A549 (cell line): ENCODE measurements around the gene OCA2. TPM values are rescaled to one million over a fixed set of nuclear protein-coding genes. Genes with fewer than 3 reads are reported as not detected.

Source experiments
- ATAC-seq, 2 experiments: fragments of 200-7000 bp in 1 of 2; fragments of >200 bp in 1 of 2; cut with Nextera tagmentation in 1 of 2; cut with Tn5 transposase in 1 of 2; 3 replicates each; pipeline versions ENCODE4 v1.8.0 to v1.9.1; 2018 to 2020; ENCODE audit warnings: mild to moderate bottlenecking in 1 of 2, moderate library complexity in 1 of 2
- CTCF ChIA-PET: fragments of 300-600 bp; sonication (Branson Sonifier 250); formaldehyde crosslinking; extraction: SDS; loops from one replicate; lab custom pipeline; 2021; ENCODE audit warnings: antibody characterized with exemption, inconsistent platforms; lab: Yijun Ruan, JAX
- POLR2A ChIA-PET: fragments of 350-600 bp; formaldehyde crosslinking; extraction: SDS; loops from one replicate; lab custom pipeline; 2021; ENCODE audit warnings: antibody characterized with exemption, inconsistent platforms; lab: Yijun Ruan, JAX
- DNase-seq, 2 experiments: peaks; one replicate each; pipeline versions ENCODE4 v3.0.0 to v3.0.0-alpha.2; 2011 to 2016; ENCODE audit warnings: low read depth in 1 of 2, low spot score in 1 of 2
- FAIRE-seq: peaks from 2 replicates; lab custom pipeline; 2011; peaks lifted over from hg19 to GRCh38; lab: Jason Lieb, UNC
- H3K27ac ChIP-seq, 2 experiments: fragments of >200 bp; sonication (Bioruptor Twin); formaldehyde crosslinking; 3 replicates each; pipeline ENCODE4 v1.5.1; 2016 to 2017
- H3K4me1 ChIP-seq: fragments of >200 bp; sonication (Bioruptor Twin); formaldehyde crosslinking; 3 replicates; pipeline ENCODE4 v1.6.1; 2016
- H3K4me2 ChIP-seq: fragments of >200 bp; sonication (Bioruptor Twin); formaldehyde crosslinking; 3 replicates; pipeline ENCODE4 v1.6.1; 2016
- H3K4me3 ChIP-seq: fragments of >200 bp; sonication (Bioruptor Twin); formaldehyde crosslinking; 3 replicates; pipeline ENCODE4 v1.5.1; 2016
- H3K9me3 ChIP-seq: fragments of >200 bp; sonication (Bioruptor Twin); formaldehyde crosslinking; 3 replicates; pipeline ENCODE4 v1.6.1; 2016
- CHD2 ChIP-seq: fragments of 150-350 bp; IDR thresholded peaks from 2 replicates; pipeline ENCODE4 v1.6.1; 2014; ENCODE audit warnings: low read length; ENCODE audit not compliant: partially characterized antibody
- EHF ChIP-seq: fragments of 250-450 bp; sonication (Bioruptor Pico); IDR thresholded peaks from 2 replicates; pipeline ENCODE4 v1.5.0; 2020; ENCODE audit warnings: mild to moderate bottlenecking
- EP300 ChIP-seq, 2 experiments: fragments of >200 bp; sonication (Bioruptor Twin); formaldehyde crosslinking; IDR thresholded peaks; 2 replicates in 1 of 2; 3 replicates in 1 of 2; pipeline ENCODE4 v1.6.1; 2016 to 2017
- FOSB ChIP-seq: fragments of 250-450 bp; sonication (Bioruptor Pico); IDR thresholded peaks from 2 replicates; pipeline ENCODE4 v1.5.0; 2020; ENCODE audit warnings: mild to moderate bottlenecking, moderate library complexity
- FOSL2 ChIP-seq, 2 experiments: fragments of 450-650 bp in 1 of 2; fragments of >200 bp in 1 of 2; sonication (Bioruptor Twin) in 1 of 2; formaldehyde crosslinking; IDR thresholded peaks; 2 replicates each; pipeline versions ENCODE4 v1.5.0 to v1.6.1; 2016 to 2020; ENCODE audit warnings: mild to moderate bottlenecking in 1 of 2, moderate library complexity in 1 of 2
- FOXS1 ChIP-seq: fragments of 250-450 bp; sonication (Bioruptor Pico); IDR thresholded peaks from 2 replicates; pipeline ENCODE4 v1.5.0; 2020; ENCODE audit warnings: mild to moderate bottlenecking, moderate library complexity
- HDAC2 ChIP-seq: fragments of 200-600 bp; sonication (generic); IDR thresholded peaks from 2 replicates; pipeline ENCODE4 v1.6.1; 2016
- HEYL ChIP-seq: fragments of 250-450 bp; sonication (Bioruptor Pico); IDR thresholded peaks from 2 replicates; pipeline ENCODE4 v1.8.0; 2021; ENCODE audit warnings: mild to moderate bottlenecking, moderate library complexity
- HOXA7 ChIP-seq: fragments of 250-450 bp; sonication (Bioruptor Pico); IDR thresholded peaks from 2 replicates; pipeline ENCODE4 v1.5.0; 2020; ENCODE audit warnings: mild to moderate bottlenecking, moderate library complexity
- HOXB13 ChIP-seq: fragments of 250-450 bp; sonication (Bioruptor Pico); IDR thresholded peaks from 2 replicates; pipeline ENCODE4 v1.5.0; 2020; ENCODE audit warnings: low read depth, mild to moderate bottlenecking, moderate library complexity
- HOXB5 ChIP-seq: fragments of 250-450 bp; sonication (Bioruptor Pico); IDR thresholded peaks from 2 replicates; pipeline ENCODE4 v1.5.0; 2020; ENCODE audit warnings: mild to moderate bottlenecking, moderate library complexity
- MAFK ChIP-seq: fragments of 450-650 bp; IDR thresholded peaks from 2 replicates; pipeline ENCODE4 v1.6.1; 2014; ENCODE audit not compliant: partially characterized antibody
- PHF8 ChIP-seq: fragments of 200-600 bp; sonication (generic); IDR thresholded peaks from 2 replicates; pipeline ENCODE4 v1.6.1; 2016; ENCODE audit warnings: low read depth, mild to moderate bottlenecking, antibody characterized with exemption, moderate library complexity, borderline replicate concordance
- POLR2A ChIP-seq: IDR thresholded peaks from 2 replicates; pipeline ENCODE4 v1.6.1; 2012; ENCODE audit warnings: mild to moderate bottlenecking, low read length
- RCOR1 ChIP-seq: fragments of 150-350 bp; IDR thresholded peaks from 2 replicates; pipeline ENCODE4 v1.6.1; 2014; ENCODE audit warnings: antibody characterized with exemption, low read length, low read depth
- RFX5 ChIP-seq: fragments of 450-650 bp; IDR thresholded peaks from 2 replicates; pipeline ENCODE4 v1.7.1; 2014; ENCODE audit warnings: antibody characterized with exemption, mild to moderate bottlenecking, moderate library complexity
- SREBF2 ChIP-seq: fragments of 450-650 bp; IDR thresholded peaks from 2 replicates; pipeline ENCODE4 v1.6.1; 2014; ENCODE audit warnings: mild to moderate bottlenecking, moderate library complexity
- TFCP2L1 ChIP-seq: fragments of 250-450 bp; sonication (Bioruptor Pico); IDR thresholded peaks from 2 replicates; pipeline ENCODE4 v1.5.0; 2021; ENCODE audit warnings: mild to moderate bottlenecking
- ZC3H11A ChIP-seq: fragments of 450-650 bp; IDR thresholded peaks from 2 replicates; pipeline ENCODE4 v1.6.1; 2014; ENCODE audit warnings: antibody characterized with exemption, mild to moderate bottlenecking
- ZNF302 ChIP-seq: fragments of 250-450 bp; sonication (Bioruptor Pico); IDR thresholded peaks from 2 replicates; pipeline ENCODE4 v1.9.0; 2021; ENCODE audit warnings: inconsistent platforms, mild to moderate bottlenecking, moderate library complexity
- WGBS: methylation state at CpG from one replicate; pipeline ENCODE4 v1.1.6; 2017; ENCODE audit errors: missing lambda C conversion rate; 5-methylcytosine and 5-hydroxymethylcytosine counted together
- polyA plus RNA-seq, 4 experiments: library from polyadenylated mRNA; depleted of rRNA in 3 of 4; stranded (reverse); fragments of >200 nt; fragmentation: RNase III in 1 of 4; extraction: RNeasy Plus Mini Kit Qiagen cat#74134 plus additional on column Dnase treatment in 1 of 4; gene quantifications; 2 replicates in 3 of 4; 3 replicates in 1 of 4; pipeline ENCODE4 v1.2.3, GENCODE V29; 2011 to 2017
- TF ChIP-seq, protein P1 (sequence below): IDR thresholded peaks from 2 replicates; pipeline ENCODE4 v1.6.1; 2012
- TF ChIP-seq, protein P2 (sequence below): fragments of 450-650 bp; IDR thresholded peaks from 2 replicates; pipeline ENCODE4 v1.6.1; 2014; ENCODE audit warnings: antibody characterized with exemption
- TF ChIP-seq, protein P3 (sequence below): fragments of >200 bp; sonication (Bioruptor Twin); formaldehyde crosslinking; IDR thresholded peaks from 2 replicates; pipeline ENCODE4 v1.6.1; 2016
- TF ChIP-seq, protein P4 (sequence below): fragments of 200-600 bp; sonication (generic); IDR thresholded peaks from 2 replicates; pipeline ENCODE4 v1.6.1; 2016; ENCODE audit warnings: antibody characterized with exemption, mild to moderate bottlenecking, moderate library complexity
- TF ChIP-seq, protein P5 (sequence below): IDR thresholded peaks from 2 replicates; pipeline ENCODE4 v1.6.1; 2012

OCA2 gene
- polyA plus RNA-seq, 2 of the 4 experiments (the other 2 are of a cell fraction): 0.17 to 0.25 TPM

DNA sequence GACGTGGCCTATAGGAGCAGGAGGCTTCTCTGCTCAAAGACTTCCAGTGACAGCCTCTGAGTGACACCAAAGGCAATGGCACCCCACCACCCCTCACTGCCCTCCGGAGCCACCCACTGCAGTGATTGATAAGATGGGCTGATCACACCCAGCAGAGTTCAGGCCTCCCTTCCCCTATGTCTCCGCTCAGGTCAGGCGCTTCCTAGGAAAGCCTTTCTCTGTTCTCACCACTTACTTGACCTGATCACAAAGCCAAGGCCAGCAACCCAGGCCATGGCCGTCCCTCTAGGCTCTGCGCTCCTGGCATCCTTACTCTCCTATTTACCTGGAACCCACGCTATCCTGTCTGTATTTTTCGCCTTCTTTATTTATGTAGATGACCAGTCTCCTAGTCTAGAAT lies 282.3 kb downstream of the OCA2 start:
- DNase-seq: no peak
- no peak overlapping the region for H3K4me3 ChIP-seq
- WGBS: 38% methylated on average over 8 of the region's 8 CpGs
- FAIRE-seq: no peak
- TF ChIP-seq ZC3H11A (no peak), ZNF302 (no peak), FOSB (CRISPR knock-in tag) (no peak), MAFK (no peak), FOSL2 (IDR thresholded peaks at IDR 0.05) (no peak), FOSL2 (CRISPR knock-in tag; IDR thresholded peaks at IDR 0.05) (no peak), RCOR1 (no peak), HOXB5 (CRISPR knock-in tag) (no peak), SREBF2 (no peak), EP300 (IDR thresholded peaks at IDR 0.05) (no peak), TFCP2L1 (CRISPR knock-in tag) (no peak), FOXS1 (CRISPR knock-in tag) (no peak), HDAC2 (no peak), HOXA7 (CRISPR knock-in tag) (no peak), RFX5 (no peak), CHD2 (no peak), EHF (CRISPR knock-in tag) (no peak), PHF8 (no peak)
- TF ChIP-seq, protein P1, sequence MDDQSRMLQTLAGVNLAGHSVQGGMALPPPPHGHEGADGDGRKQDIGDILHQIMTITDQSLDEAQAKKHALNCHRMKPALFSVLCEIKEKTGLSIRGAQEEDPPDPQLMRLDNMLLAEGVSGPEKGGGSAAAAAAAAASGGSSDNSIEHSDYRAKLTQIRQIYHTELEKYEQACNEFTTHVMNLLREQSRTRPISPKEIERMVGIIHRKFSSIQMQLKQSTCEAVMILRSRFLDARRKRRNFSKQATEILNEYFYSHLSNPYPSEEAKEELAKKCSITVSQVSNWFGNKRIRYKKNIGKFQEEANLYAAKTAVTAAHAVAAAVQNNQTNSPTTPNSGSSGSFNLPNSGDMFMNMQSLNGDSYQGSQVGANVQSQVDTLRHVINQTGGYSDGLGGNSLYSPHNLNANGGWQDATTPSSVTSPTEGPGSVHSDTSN: no peak
- TF ChIP-seq, protein P2, sequence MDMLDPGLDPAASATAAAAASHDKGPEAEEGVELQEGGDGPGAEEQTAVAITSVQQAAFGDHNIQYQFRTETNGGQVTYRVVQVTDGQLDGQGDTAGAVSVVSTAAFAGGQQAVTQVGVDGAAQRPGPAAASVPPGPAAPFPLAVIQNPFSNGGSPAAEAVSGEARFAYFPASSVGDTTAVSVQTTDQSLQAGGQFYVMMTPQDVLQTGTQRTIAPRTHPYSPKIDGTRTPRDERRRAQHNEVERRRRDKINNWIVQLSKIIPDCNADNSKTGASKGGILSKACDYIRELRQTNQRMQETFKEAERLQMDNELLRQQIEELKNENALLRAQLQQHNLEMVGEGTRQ: no peak
- TF ChIP-seq, protein P3, sequence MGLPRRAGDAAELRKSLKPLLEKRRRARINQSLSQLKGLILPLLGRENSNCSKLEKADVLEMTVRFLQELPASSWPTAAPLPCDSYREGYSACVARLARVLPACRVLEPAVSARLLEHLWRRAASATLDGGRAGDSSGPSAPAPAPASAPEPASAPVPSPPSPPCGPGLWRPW: no peak
- TF ChIP-seq, all 56 proteins: peak for 0
- POLR2A ChIA-PET: no interaction called here
- H3K9me3 ChIP-seq: peaks cover 14% of the 10 kb centered on the region; the same call in 2 of the 3 replicates
- no peak overlapping the region for H3K4me2 ChIP-seq
- no peak overlapping the region for H3K27ac ChIP-seq
- H3K4me1 ChIP-seq: 0 out of 3 replicates have a peak, but pooled peaks cover 3% of the 10 kb centered on the region
- ATAC-seq: no peak
- CTCF ChIA-PET: interaction anchor here (0.9 kb wide), 1 partner anchor 11 kb away, joined by 3 read pairs; no protein-coding TSS in a partner anchor

DNA sequence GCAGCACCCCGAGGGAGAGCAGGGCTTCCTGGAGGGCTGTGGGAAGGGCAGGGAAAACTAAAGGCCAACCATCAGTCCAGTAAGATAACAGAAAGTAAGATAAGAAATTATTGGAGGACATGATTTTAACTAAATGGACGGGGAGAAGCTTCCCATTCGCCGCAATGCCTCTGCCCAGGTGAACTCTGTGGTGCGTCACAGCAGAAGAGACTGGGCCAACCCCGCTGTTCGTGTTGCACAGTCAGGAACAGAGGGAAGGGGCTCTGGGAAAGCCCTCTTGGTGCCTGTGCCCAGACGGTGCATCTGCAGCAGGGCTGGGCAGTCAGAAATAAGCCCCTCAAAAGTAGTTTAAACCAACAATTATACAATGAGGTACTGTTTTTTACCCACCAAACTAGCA lies 284.1 kb downstream of the OCA2 start:
- no peak for FAIRE-seq
- no peak overlapping the region for H3K4me2 ChIP-seq
- POLR2A ChIA-PET: no interaction called here
- peaks cover 14% of the 10 kb centered on the region; the same call in 2 of the 3 replicates for H3K9me3 ChIP-seq
- H3K4me3 ChIP-seq: no peak overlapping the region
- CTCF ChIA-PET: no interaction called here
- TF ChIP-seq, protein P1: no peak
- TF ChIP-seq HEYL (CRISPR knock-in tag) (no peak), FOXS1 (CRISPR knock-in tag) (no peak), HOXB13 (CRISPR knock-in tag) (no peak), POLR2A (no peak), MAFK (no peak)
- TF ChIP-seq, protein P4, sequence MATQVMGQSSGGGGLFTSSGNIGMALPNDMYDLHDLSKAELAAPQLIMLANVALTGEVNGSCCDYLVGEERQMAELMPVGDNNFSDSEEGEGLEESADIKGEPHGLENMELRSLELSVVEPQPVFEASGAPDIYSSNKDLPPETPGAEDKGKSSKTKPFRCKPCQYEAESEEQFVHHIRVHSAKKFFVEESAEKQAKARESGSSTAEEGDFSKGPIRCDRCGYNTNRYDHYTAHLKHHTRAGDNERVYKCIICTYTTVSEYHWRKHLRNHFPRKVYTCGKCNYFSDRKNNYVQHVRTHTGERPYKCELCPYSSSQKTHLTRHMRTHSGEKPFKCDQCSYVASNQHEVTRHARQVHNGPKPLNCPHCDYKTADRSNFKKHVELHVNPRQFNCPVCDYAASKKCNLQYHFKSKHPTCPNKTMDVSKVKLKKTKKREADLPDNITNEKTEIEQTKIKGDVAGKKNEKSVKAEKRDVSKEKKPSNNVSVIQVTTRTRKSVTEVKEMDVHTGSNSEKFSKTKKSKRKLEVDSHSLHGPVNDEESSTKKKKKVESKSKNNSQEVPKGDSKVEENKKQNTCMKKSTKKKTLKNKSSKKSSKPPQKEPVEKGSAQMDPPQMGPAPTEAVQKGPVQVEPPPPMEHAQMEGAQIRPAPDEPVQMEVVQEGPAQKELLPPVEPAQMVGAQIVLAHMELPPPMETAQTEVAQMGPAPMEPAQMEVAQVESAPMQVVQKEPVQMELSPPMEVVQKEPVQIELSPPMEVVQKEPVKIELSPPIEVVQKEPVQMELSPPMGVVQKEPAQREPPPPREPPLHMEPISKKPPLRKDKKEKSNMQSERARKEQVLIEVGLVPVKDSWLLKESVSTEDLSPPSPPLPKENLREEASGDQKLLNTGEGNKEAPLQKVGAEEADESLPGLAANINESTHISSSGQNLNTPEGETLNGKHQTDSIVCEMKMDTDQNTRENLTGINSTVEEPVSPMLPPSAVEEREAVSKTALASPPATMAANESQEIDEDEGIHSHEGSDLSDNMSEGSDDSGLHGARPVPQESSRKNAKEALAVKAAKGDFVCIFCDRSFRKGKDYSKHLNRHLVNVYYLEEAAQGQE: no peak
- TF ChIP-seq, protein P5, sequence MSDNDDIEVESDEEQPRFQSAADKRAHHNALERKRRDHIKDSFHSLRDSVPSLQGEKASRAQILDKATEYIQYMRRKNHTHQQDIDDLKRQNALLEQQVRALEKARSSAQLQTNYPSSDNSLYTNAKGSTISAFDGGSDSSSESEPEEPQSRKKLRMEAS: no peak
- TF ChIP-seq, all 56 proteins: peak for 0
- Histone ChIP-seq H3K4me1 (no peaks in the 10 kb centered on the region), H3K27ac (no peak overlapping the region)
- no peak for DNase-seq
- 34% methylated on average over 8 of the region's 8 CpGs for WGBS
- ATAC-seq: no peak
